ENCODE data around the gene BRK1.
"Not testable (repeated sequence)": the region's sequence is repeated elsewhere in the genome, so short reads cannot be mapped to it uniquely, and the experiment has no call there.

Gene BRK1

DNA sequence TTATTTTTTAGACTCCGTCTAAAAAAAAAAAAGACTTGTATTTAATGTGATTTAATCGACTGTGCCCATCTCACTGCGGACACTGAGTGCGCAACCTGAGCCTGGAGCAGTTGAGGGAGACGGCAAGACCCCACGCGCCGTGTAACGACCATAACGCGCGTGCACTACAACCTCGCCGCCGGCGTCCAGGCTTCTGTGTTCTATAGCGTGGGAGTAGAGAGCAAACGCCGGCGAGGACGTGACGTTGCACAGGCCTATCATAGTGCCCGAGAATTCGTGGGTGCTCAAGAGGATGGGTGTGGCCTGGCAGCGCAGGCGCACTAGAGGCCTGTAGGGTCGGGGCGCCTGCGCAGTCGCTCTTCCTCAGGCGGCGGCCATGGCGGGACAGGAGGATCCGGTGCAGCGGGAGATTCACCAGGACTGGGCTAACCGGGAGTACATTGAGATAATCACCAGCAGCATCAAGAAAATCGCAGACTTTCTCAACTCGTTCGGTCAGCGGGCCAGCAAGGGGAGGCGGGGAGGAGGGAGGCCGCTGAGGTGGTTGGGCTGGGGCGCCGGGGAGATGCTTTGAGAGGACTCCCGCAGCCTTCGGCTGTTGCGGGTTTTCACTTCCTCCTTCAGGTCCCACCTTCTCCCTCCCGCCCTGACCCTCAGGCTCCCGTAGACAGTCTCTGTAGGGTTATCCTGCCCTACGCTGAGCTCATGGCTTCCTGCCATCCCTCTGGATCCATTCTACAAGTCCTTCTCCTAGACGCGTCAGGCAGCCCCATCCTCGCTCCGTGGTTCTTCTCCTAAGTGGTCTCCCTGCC lies at the start of gene BRK1:
BRK1 (plus strand) TSS at position 350 of the 812 bp plus-strand sequence; CDS start at position 377, 27 bp downstream.
- peak; percentile 95 for DNase-seq (ENCODE audit: low spot score)

DNA sequence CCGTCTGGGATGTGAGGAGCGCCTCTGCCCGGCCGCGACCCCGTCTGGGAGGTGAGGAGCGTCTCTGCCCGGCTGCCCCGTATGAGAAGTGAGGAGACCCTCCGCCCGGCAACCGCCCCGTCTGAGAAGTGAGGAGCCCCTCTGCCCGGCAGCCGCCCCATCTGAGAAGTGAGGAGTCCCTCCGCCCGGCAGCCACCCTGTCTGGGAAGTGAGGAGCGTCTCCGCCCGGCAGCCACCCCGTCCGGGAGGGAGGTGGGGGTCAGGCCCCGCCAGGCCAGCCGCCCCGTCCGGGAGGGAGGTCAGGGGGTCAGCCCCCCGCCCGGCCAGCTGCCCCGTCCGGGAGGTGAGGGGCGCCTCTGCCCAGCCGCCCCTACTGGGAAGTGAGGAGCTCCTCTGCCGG lies 45.4 kb upstream of the BRK1 start:
- not testable (repeated sequence) for DNase-seq (ENCODE audit: low spot score)

DNA sequence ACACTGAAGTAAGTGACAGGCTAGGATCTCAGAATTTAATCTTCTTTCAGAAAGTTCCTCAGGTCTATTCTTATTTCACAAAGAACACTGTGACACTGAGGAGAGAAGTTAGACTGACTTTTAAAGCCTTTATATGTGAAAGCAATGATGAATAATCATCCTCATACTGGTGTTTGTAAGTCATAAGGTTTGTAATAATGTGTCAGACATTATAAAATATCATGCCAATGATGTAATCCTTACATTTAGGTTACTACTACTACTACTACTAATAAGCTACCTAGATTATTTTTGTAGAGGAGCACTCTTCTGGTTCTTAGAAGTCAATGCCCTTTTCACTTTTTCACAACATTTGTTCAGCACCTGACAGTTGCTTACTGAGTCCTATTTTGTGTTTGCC lies 40.8 kb upstream of the BRK1 start:
- DNase-seq (ENCODE audit: low spot score), result no peak

DNA sequence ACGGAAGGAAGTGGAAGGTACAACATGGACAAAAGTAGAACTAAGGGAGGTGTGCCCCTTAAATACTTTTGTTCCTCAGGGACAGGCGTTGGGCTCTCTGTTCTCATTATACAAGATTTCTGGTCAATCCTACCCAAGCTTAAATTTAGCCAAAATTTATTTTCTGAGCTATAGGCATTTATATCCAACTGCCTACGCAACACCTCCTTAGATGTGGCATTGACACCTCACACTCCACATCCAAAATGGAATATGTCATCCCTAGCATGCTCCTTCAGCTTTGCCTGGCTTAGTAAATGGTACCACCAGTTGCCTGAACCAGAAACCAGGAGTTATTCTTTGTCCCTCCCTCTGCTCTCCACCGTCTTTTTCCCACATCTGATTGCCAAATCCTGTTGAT lies 33.6 kb upstream of the BRK1 start:
- DNase-seq (ENCODE audit: low spot score), result no peak

DNA sequence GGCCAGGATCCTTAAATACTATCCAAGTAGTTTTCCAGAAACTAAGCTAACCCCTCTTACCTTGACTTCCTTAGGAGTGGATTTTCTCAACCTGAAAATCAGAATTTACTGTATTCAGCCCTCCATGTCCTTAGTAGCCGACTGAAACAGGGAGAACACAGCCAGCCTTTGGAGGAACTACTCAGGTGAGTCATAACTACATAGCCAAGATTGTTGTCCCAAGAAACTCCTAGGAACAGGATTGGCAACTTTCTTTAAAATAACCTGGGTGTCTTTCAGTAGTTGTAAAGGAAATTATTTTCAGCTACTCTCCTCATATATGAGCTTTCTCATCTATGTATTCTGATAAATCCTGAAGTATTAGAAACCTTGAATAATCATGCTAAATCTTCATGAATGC lies 29.7 kb upstream of the BRK1 start:
- no peak for DNase-seq (ENCODE audit: low spot score)

DNA sequence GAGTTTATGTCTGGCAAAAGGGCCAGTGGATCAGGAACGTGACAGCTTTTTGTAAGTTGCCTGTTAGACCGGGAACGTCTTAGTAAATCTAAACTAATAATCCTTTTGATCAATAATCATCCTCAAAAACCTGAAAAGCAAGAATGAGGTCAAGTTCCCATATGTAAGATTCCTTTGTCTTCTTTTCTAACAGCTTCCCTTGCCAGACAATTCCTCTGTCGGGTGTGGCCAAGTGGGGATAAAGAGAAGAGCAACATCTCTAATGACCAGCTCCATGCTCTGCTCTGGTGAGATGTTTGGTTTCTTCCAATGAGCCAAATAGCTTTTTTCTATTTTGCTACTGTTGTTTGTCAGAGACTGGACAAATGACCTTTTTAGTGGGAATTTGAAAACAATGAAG lies 27.2 kb upstream of the BRK1 start:
- DNase-seq (ENCODE audit: low spot score), result no peak

DNA sequence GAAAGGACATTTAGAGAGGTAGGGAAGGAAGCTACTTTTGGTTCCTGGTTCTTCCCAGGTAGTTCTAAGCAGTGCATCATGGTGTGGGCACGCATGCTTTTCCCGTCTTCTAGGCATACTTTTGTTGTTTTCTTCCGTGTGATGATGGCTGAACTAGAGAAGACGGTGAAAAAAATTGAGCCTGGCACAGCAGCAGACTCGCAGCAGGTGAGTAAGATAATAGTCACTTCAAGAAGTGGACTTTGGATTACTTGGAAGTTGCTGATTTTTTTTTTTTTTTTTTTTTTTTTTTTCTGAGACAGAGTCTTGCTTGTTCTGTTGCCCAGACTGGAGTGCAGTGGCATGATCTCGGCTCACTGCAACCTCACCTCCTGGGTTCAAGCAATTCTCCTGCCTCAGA lies 25.3 kb upstream of the BRK1 start:
- DNase-seq (ENCODE audit: low spot score), result no peak

DNA sequence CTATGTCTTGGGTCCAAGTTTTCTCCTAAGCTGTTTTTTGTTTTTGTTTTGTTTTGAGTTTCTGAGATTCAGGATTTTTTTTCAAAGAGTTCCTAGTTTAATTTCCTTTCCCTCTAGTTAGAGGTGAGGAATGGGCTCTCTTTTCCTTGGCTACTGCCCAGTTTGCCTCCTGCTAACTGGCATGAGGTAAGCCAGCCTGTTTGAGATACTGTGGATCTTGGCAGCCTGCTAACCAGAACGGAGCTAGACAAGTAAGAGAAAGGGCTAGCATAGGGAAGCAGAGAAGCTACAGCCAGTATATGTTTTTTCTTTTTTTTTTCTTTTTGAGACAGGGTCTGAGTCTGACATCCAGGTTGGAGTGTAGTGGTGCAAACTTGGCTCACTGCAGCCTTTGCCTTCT lies 24.7 kb upstream of the BRK1 start:
- DNase-seq (ENCODE audit: low spot score), result not testable (repeated sequence)

DNA sequence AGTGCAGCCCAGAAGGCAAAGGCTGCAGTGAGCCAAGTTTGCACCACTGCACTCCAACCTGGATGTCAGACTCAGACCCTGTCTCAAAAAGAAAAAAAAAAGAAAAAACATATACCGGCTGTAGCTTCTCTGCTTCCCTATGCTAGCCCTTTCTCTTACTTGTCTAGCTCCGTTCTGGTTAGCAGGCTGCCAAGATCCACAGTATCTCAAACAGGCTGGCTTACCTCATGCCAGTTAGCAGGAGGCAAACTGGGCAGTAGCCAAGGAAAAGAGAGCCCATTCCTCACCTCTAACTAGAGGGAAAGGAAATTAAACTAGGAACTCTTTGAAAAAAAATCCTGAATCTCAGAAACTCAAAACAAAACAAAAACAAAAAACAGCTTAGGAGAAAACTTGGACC lies 24.1 kb upstream of the BRK1 start:
- not testable (repeated sequence) for DNase-seq (ENCODE audit: low spot score)

DNA sequence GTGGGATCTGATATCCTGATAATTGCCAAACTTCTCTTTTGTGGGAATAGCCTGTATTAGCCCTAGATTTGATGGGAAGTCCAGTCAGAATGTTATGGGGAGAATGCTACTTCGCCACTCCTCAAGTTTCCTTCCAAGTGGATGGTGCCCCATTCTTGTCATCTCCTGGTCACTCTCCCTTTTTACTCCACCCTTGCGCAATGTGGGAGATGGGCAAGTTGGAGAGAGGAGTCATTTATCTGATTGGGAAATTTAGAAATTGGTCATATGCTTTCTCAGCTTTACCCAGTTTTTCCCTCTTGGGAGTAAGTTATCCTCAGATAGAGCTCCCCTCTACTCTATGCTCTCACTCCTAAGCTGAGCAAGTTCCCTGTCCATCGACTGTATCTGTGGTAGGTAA lies 21.8 kb upstream of the BRK1 start:
- DNase-seq (ENCODE audit: low spot score), result no peak

DNA sequence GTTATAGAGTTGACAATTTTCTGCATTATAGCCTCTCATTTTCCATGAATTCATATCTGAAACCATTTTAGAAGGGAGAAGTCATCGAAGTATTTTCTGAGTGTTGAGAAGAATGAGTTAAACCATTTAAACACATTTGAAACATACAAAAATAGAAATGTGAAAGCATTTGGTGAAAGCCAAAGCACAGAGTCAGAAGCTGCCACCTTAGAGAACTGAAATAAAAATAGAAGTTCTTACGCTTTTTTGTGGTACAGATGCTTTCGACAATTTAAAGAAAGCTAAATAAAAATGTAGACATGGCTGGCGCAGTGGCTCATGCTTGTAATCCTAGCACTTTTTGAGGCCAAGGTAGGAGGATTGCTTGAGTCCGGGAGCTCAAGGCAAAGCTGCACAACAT lies 16.4 kb upstream of the BRK1 start:
- no peak for DNase-seq (ENCODE audit: low spot score)

DNA sequence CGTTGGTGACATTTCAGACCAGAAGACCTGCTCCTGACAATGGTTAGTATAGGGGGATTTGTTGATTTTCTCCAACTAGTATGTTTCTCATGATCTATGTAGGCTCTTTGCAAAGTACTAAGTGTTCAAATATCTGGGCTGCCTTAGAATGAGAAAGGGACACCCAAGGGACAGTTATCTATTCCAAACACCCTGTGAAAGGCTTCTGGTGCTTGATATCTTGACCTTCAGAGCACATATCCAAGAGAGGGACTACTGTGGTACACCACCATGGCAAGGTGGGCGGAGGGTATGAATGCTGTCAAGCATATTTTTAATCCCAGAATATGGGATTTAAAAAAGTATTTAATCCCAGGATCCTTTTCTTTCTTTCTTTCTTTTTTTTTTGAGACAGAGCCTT lies 8.6 kb upstream of the BRK1 start:
- no peak for DNase-seq (ENCODE audit: low spot score)

DNA sequence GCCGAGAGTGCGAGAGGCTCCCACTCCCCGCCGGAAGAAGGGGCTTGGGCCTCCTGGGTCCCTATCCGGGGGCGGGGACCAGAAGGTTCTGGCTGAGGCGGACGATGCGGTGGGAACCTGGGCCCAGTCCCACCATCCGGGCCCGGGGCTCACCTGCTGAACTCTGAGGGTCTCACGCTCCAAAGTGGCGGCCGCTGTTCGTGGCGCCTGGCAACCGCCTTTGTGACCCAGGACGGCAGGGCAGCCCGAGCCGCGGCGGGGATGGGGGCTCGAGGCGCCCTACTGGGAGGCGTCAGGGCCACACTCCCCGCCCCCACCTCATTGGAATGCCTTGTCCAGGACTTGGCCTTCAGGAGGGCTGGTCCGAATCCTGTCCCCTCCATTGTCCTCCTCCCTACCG lies 7.4 kb upstream of the BRK1 start, which contains the start of gene FANCD2OS:
FANCD2OS (minus strand) TSS at position 165 of the 400 bp plus-strand sequence. CDS start 3,481 bp downstream, outside the sequence.
- no peak for DNase-seq (ENCODE audit: low spot score)

DNA sequence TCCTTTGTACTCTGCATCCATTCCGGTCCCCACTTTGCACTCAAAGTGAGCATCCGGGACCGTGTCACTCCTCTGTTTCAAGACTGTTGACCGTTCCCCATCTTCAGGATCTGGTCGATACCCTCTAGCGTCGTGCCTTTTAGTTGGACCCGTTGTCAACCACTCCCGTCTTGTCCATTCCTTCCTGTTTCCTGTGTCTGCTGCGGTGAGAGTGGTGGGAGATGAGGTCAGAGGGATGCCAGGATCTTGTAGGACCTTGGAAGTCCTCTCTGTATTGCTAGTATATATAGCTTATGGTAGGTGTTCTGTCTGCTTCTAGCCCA lies 624 bp downstream of the BRK1 start:
- no peak for DNase-seq (ENCODE audit: low spot score)

DNA sequence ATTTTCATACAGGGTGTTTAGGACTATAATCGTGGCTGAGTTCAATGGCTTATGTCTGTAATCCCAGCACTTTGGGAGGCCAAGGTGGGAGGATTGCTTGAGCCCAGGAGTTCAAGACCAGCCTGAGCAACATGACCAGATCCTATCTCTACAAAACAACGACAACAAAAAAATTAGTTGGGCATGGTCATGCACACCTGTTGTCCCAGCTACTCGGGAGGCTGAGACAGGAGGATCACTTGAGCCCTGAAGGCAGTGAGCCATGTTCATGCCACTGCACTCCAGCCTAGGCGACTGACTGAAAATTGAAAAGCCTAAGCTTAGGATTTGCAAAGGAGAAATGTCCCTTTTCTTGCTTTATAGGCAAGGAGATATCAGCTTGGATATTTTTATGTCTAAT lies 1.5 kb downstream of the BRK1 start:
- DNase-seq (ENCODE audit: low spot score), result no peak

DNA sequence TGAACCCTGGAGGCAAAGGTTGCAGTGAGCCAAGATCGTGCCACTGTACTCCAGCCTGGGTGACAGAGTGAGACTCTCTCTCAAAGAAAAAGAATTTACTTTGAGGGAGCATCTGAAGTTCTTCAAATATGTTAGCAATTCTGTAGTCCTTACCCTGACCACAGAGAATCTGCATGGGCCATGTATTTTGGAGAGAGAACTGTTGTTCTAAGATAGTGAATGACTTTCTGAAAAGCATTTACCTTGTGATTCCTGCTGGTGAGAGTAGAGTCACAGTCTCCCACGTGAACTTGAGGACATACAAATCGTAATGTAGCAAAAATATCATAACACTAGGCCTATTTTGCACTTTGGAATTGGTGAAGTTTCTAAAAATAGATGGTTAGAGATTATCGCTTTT lies 3.9 kb downstream of the BRK1 start:
- no peak for DNase-seq (ENCODE audit: low spot score)

DNA sequence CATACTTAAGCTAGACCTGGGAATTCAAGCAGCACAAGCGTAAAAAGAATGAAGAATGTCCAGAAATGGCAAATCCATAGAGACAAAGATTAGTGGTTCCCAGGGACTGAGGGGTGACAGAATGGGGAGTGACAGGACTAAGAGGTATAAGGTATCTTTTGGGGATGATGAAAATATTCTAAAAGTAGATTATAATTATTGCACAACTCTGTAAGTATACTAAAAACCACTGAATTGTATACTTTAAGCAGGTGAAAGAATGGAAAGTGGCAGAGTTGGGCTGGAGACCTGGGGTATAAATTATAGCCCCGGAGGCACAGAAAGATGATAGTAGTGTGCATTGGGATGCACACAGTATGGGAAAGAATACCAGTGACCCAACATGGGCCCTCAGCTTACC lies 5.6 kb downstream of the BRK1 start:
- no peak for DNase-seq (ENCODE audit: low spot score)

DNA sequence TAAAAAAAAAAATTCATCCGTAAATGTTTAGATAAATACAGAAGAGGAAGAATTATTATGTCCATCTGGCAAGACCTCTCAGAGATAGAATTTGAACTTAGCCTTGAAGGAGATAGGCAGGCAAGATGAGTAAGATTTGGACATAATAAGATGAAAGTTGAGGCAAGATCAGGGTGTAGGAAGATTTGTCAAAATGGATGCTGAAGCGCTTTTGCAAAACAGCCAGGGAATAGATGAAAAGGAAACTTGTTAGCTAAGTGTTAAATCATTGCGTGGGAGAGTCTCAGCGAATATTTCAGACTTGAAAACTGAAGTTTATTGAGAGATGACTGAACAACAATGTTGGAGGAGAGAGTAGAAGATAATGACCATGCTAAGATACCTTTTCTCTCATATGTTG lies 7.2 kb downstream of the BRK1 start:
- DNase-seq (ENCODE audit: low spot score), result no peak

DNA sequence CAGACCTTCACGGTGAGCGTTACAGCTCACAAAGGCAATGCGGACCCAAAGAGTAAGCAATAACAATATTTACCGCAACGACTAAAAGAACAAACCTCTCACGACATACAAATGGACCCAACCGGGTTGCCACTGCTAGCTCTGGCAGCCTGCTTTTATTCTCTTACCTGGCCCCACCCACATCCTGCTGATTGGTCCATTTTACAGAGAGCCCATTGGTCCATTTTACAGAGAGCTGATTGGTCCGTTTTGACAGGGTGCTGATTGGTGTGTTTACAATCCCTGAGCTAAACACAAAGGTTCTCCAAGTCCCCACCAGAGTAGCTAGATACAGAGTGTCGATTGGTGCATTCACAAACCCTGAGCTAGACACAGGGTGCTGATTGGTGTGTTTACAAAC lies 20.4 kb downstream of the BRK1 start:
- not testable (repeated sequence) for DNase-seq (ENCODE audit: low spot score)

DNA sequence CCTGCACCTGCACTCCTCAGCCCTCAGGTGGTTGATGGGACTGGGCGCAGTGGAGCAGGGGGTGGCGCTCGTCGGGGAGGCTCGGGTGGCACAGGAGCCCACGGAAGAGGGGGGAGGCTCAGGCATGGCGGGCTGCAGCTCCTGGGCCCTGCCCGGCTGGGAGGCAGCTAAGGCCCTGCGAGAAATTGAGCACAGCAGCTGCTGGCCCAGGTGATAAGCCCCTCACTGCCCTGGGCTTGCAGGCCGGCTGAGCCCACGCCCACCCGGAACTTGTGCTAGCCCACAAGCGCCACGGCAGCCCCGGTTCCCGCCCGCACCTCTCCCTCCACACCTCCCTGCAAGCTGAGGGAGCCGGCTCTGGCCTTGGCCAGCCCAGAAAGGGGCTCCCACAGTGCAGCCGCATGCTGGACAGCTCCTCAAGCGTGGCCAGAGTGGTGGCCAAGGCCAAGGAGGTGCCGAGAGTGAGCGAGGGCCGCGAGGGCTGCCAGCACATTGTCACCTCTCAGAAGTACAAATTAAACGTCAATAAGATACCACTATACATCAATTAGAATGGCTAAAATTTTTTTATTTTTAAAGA lies 21.0 kb downstream of the BRK1 start:
- DNase-seq (ENCODE audit: low spot score), result no peak

DNA sequence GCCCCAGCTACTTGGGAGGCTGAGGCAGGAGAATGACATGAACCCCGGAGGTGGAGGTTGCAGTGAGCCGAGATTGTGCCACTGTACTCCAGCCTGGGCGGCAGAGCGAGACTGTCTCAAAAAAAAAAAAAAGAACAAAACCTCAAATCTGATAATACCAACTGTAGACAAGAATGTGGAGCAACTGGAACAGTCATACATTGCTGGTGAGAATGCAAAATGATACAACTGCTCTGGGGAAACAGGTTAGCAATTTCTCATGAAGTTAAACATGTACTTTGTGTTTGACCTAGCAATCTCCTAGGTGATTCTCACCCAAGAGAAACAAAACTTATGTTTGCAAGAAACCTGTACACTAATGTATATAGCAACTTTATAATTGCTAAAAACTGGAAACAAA lies 21.7 kb downstream of the BRK1 start:
- DNase-seq (ENCODE audit: low spot score), result no peak

DNA sequence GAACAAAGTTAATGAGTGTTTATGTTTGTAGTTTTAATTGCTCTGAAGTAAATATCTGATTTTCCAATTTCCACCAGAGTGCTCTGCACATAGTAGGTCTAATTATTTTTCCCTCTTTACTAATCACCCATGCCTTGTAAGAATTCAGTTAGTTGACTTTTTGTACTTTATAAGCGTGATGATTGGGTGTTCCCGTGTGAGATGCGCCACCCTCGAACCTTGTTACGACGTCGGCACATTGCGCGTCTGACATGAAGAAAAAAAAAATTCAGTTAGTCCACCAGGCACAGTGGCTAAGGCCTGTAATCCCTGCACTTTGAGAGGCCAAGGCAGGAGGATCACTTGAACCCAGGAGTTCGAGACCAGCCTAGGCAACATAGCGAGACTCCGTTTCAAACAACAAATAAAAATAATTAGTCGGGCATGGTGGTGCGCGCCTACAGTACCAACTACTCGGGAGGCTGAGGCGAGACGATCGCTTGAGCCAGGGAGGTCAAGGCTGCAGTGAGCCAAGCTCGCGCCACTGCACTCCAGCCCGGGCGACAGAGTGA lies 25.6 kb downstream of the BRK1 start:
- DNase-seq (ENCODE audit: low spot score), result no peak

DNA sequence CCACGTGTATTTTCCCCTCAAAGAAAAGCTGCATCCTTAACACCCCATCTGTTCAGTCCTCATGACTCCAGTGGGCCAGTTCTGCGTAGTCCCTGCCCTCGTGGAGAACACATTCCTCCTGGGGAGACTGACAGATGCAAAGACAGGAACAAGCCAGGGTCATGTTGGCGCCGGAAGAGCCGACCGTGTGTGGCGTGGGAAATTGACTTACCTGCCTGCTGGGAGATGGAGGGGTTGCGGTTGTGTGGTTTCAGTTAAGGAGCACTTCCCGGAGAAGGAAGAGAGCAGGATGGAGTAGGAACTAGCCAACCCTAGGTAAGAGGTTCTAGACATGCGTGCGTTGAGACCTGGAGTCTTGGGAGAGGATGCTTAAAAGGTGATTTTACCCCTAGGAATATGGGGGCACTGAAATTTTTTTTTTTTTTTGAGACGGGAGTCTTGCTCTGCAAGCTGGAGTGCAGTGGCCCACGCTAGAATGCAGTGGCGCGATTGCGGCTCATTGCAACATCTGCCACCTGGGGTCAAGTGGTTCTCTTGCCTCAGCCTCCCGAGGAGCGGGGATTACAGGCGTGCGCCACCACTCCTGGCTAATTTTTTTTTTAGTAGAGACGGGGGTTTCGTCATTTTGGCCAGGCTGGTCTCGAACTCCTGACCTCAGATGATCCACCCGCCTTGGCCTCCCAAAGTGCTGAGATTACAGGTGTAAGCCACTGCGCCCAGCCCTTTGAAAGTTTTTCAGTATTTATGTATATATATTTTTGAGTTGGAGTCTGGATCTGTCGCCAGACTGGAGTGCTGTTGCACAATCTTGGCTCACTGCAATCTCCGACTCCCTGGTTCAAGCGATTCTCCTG lies 27.5 kb downstream of the BRK1 start:
- DNase-seq (ENCODE audit: low spot score), result no peak
